ENCODE data around the gene MUC5AC. TPM values are rescaled to one million over a fixed set of nuclear protein-coding genes. Genes with fewer than 3 reads are reported as not detected.
A peak's percentile ranks its signal among the peaks of the same experiment; 100 is the strongest.

MUC5AC gene
- total RNA-seq, 2 donors from 2014 or later, result not detected

DNA sequence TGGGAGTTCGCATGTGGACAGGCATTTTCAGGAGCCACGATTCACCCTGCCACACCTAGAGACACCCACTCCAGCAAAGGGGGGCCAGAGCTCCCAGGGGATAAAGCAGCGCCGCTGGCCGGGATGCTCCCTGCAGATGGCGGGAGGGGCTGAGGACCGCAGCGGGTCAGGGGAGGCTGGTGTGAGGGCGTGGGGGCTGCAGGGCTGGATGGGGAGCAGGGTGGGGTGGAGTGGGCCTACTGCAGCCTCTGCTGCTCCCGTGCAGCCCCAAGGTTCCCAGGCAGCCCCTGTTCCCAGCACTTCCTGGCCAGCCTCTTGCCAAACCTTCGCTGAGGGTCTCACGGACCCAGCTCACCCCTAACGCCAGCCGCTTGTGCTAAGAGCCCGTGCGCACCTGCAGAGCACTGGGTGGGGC is 78.2 kb downstream of the MUC5AC start:
- no peak overlapping the region for H3K4me3 ChIP-seq (ENCODE audit: low read length)
- no peaks in the 10 kb centered on the region for H3K9me3 ChIP-seq (ENCODE audit: control insufficient read depth, low read length)
- H3K36me3 ChIP-seq (ENCODE audit: control insufficient read depth, insufficient read depth, low read length), result no peaks in the 10 kb centered on the region
- Mint-ChIP-seq H3K4me3 (no peak overlapping the region), H3K4me1 (no peaks in the 10 kb centered on the region), H3K27ac (no peak overlapping the region), H3K9me3 (no peaks in the 10 kb centered on the region), H3K27me3 (ENCODE audit: insufficient read depth) (no peaks in the 10 kb centered on the region), H3K36me3 (ENCODE audit: low read depth) (no peaks in the 10 kb centered on the region)
- H3K9ac ChIP-seq (ENCODE audit: extremely low read depth, low read length, poor library complexity, severe bottlenecking), result no peak overlapping the region
- no peaks in the 10 kb centered on the region for H3K27me3 ChIP-seq (ENCODE audit: control insufficient read depth, insufficient read depth, low read length, poor library complexity, severe bottlenecking)
- DNase-seq, result no peak
- no peaks in the 10 kb centered on the region for H3K4me1 ChIP-seq (ENCODE audit: control insufficient read depth, insufficient read depth, low read length)
- H3K27ac ChIP-seq (ENCODE audit: low read depth, low read length), result no peak overlapping the region
- TF ChIP-seq, protein P1, sequence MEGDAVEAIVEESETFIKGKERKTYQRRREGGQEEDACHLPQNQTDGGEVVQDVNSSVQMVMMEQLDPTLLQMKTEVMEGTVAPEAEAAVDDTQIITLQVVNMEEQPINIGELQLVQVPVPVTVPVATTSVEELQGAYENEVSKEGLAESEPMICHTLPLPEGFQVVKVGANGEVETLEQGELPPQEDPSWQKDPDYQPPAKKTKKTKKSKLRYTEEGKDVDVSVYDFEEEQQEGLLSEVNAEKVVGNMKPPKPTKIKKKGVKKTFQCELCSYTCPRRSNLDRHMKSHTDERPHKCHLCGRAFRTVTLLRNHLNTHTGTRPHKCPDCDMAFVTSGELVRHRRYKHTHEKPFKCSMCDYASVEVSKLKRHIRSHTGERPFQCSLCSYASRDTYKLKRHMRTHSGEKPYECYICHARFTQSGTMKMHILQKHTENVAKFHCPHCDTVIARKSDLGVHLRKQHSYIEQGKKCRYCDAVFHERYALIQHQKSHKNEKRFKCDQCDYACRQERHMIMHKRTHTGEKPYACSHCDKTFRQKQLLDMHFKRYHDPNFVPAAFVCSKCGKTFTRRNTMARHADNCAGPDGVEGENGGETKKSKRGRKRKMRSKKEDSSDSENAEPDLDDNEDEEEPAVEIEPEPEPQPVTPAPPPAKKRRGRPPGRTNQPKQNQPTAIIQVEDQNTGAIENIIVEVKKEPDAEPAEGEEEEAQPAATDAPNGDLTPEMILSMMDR (conservative IDR thresholded peaks at IDR 0.05), result no peak
- WGBS, 2 experiments (ENCODE audit: insufficient coverage in 1 of 2, insufficient read length in 1 of 2), result 90 to 92% methylated on average over 2 to 16 of the region's 16 CpGs

DNA sequence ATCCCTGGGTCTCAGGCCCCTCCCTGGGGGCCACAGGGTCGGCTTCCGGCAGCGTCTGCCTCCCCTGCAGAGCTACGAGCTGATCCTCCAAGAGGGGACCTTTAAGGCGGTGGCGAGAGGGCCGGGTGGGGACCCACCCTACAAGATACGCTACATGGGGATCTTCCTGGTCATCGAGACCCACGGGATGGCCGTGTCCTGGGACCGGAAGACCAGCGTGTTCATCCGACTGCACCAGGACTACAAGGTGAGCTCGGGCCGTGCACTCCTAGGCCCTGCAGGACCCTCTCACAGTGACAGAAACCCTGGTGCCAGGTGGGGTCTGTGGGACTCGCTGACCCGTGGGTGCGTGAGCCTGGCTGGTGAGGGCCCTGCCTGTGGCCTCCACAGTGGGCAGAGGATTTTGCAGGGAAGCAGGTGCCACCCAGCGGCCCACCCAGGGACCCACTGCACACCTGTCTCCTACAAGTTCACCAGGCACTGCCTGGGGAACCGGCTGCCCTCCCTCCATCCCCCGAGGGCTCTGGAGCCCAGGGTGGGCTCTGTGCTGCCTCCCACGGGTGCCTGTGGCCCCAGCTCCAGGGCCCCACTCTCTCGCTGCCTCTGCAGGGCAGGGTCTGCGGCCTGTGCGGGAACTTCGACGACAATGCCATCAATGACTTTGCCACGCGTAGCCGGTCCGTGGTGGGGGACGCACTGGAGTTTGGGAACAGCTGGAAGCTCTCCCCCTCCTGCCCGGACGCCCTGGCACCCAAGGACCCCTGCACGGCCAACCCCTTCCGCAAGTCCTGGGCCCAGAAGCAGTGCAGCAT is 78.8 kb downstream of the MUC5AC start:
- Histone ChIP-seq H3K4me1 (ENCODE audit: control insufficient read depth, insufficient read depth, low read length) (no peaks in the 10 kb centered on the region), H3K4me3 (ENCODE audit: low read length) (no peak overlapping the region), H3K27me3 (ENCODE audit: control insufficient read depth, insufficient read depth, low read length, poor library complexity, severe bottlenecking) (no peaks in the 10 kb centered on the region), H3K9me3 (ENCODE audit: control insufficient read depth, low read length) (no peaks in the 10 kb centered on the region), H3K36me3 (ENCODE audit: control insufficient read depth, insufficient read depth, low read length) (no peaks in the 10 kb centered on the region), H3K9ac (ENCODE audit: extremely low read depth, low read length, poor library complexity, severe bottlenecking) (no peak overlapping the region), H3K27ac (ENCODE audit: low read depth, low read length) (no peak overlapping the region)
- H3K36me3 Mint-ChIP-seq (ENCODE audit: low read depth), result no peaks in the 10 kb centered on the region
- TF ChIP-seq, protein P1 (conservative IDR thresholded peaks at IDR 0.05), result no peak
- peaks cover 4% of the 10 kb centered on the region for H3K9me3 Mint-ChIP-seq
- no peaks in the 10 kb centered on the region for H3K4me1 Mint-ChIP-seq
- H3K4me3 Mint-ChIP-seq, result no peak overlapping the region
- no peaks in the 10 kb centered on the region for H3K27me3 Mint-ChIP-seq (ENCODE audit: insufficient read depth)
- no peak overlapping the region for H3K27ac Mint-ChIP-seq
- DNase-seq, result peak; percentile 34
- WGBS, 2 experiments (ENCODE audit: insufficient coverage in 1 of 2, insufficient read length in 1 of 2), result 87 to 90% methylated on average over 30 to 37 of the region's 37 CpGs

GRCh38 chr11:1237128-1237580 is 79.4 kb downstream of the MUC5AC start:
- H3K9me3 Mint-ChIP-seq, result peaks cover 10% of the 10 kb centered on the region
- peak; percentile 31 for DNase-seq
- no peak overlapping the region for H3K4me3 Mint-ChIP-seq
- H3K27me3 ChIP-seq (ENCODE audit: control insufficient read depth, insufficient read depth, low read length, poor library complexity, severe bottlenecking), result no peaks in the 10 kb centered on the region
- no peaks in the 10 kb centered on the region for H3K4me1 Mint-ChIP-seq
- no peaks in the 10 kb centered on the region for H3K36me3 Mint-ChIP-seq (ENCODE audit: low read depth)
- no peak overlapping the region for H3K9ac ChIP-seq (ENCODE audit: extremely low read depth, low read length, poor library complexity, severe bottlenecking)
- H3K27ac Mint-ChIP-seq, result no peak overlapping the region
- H3K27me3 Mint-ChIP-seq (ENCODE audit: insufficient read depth), result no peaks in the 10 kb centered on the region
- 92 to 95% methylated on average over 12 to 13 of the region's 13 CpGs for WGBS, 2 experiments (ENCODE audit: insufficient coverage in 1 of 2, insufficient read length in 1 of 2)
- TF ChIP-seq, protein P1 (conservative IDR thresholded peaks at IDR 0.05), result no peak
- no peak overlapping the region for H3K4me3 ChIP-seq (ENCODE audit: low read length)
- no peaks in the 10 kb centered on the region for H3K4me1 ChIP-seq (ENCODE audit: control insufficient read depth, insufficient read depth, low read length)
- H3K9me3 ChIP-seq (ENCODE audit: control insufficient read depth, low read length), result no peaks in the 10 kb centered on the region
- H3K27ac ChIP-seq (ENCODE audit: low read depth, low read length), result no peak overlapping the region
- H3K36me3 ChIP-seq (ENCODE audit: control insufficient read depth, insufficient read depth, low read length), result no peaks in the 10 kb centered on the region
